Measurements from ENCODE around the gene ISL1. TPM values are rescaled to one million over a fixed set of nuclear protein-coding genes. Genes with fewer than 3 reads are reported as not detected.
A peak's percentile ranks its signal among the peaks of the same experiment; 100 is the strongest.

Gene ISL1
- total and polyA plus RNA-seq, 2 of the 8 experiments (the other 6 are each of a cell fraction or from before 2014, with no cell fraction given), result 0.05 to 0.19 TPM

GRCh38 chr5:51383131-51384121, at the start of gene ISL1 (continued):
- TF ChIP-seq ATF2 (IDR thresholded peaks at IDR 0.05; ENCODE audit: low read length) (no peak), TCF12 (IDR thresholded peaks at IDR 0.05; ENCODE audit: low read depth, low read length) (no peak), BACH1 (IDR thresholded peaks at IDR 0.05; ENCODE audit: low read length) (no peak), SP4 (IDR thresholded peaks at IDR 0.05; ENCODE audit: low read length) (no peak), NANOG (IDR thresholded peaks at IDR 0.05; ENCODE audit: insufficient read depth, low read depth, low read length, poor library complexity, severe bottlenecking) (peak; percentile 62), E2F6 (IDR thresholded peaks at IDR 0.05) (peak; percentile 22; the same call in 1 of the 2 replicates), MAFK (IDR thresholded peaks at IDR 0.05; ENCODE audit: low read depth, low read length) (no peak), RAD21 (IDR thresholded peaks at IDR 0.05 in 1 of 2, conservative IDR thresholded peaks at IDR 0.05 in 1 of 2; ENCODE audit: low read depth in 2 of 2, low read length in 2 of 2) (no peak), EZH2 (IDR thresholded peaks at IDR 0.05; ENCODE audit: low read depth, low read length, severe bottlenecking) (peak; percentile 61), CREB1 (IDR thresholded peaks at IDR 0.05) (peak; percentile 69), PHF8 (conservative IDR thresholded peaks at IDR 0.05; ENCODE audit: low read depth, low read length) (no peak; the same call in 1 of the 2 replicates), SP1 (IDR thresholded peaks at IDR 0.05; ENCODE audit: low read depth, low read length) (0 out of 2 replicates have a peak, but pooled peaks have one; percentile 30)

Data from H1 (cell line).